Epithelial cell of esophagus (primary cell): Measurements from ENCODE around the gene LRG1.

Source experiments
- DNase-seq: peaks from one replicate; pipeline ENCODE4 v3.0.0; 2010; ENCODE audit warnings: low read depth
- H3K4me3 ChIP-seq: 2 replicates; pipeline ENCODE4 v1.5.1; 2011; ENCODE audit warnings: mild to moderate bottlenecking, low read length, control low read depth
- CTCF ChIP-seq: IDR thresholded peaks from 2 replicates; pipeline ENCODE4 v1.5.1; 2011; ENCODE audit warnings: low read depth, mild to moderate bottlenecking, low read length, control low read depth, inconsistent platforms; ENCODE audit not compliant: insufficient read depth; ENCODE audit errors: missing control alignments

Gene LRG1

GRCh38 chr19:4584670-4585460 is 45.0 kb upstream of the LRG1 start:
- no peak for DNase-seq
- no peak for TF ChIP-seq CTCF
- peak overlapping the region; percentile 39 for H3K4me3 ChIP-seq

GRCh38 chr19:4583961-4584669 is 44.3 kb upstream of the LRG1 start:
- TF ChIP-seq CTCF = no peak
- peak overlapping the region; percentile 39 for H3K4me3 ChIP-seq
- DNase-seq = peak; percentile 56

GRCh38 chr19:4582980-4583842 is 43.4 kb upstream of the LRG1 start:
- DNase-seq = no peak
- TF ChIP-seq CTCF = no peak
- H3K4me3 ChIP-seq = no peak overlapping the region

- H3K4me3 ChIP-seq = no peak overlapping the region
- no peak for TF ChIP-seq CTCF
- peak; percentile 41 for DNase-seq
These were observed 42.1 kb upstream of the LRG1 start for GRCh38 chr19:4581666-4582553.

GRCh38 chr19:4580961-4581665 is 41.3 kb upstream of the LRG1 start:
- no peak for TF ChIP-seq CTCF
- DNase-seq = no peak
- H3K4me3 ChIP-seq = no peak overlapping the region
